HCT116 (cell line): ENCODE data around the gene STRBP. TPM values are rescaled to one million over a fixed set of nuclear protein-coding genes. Genes with fewer than 3 reads are reported as not detected.

Experiments
- ATAC-seq: fragments of 200-7000 bp; cut with Tn5 transposase; 2 replicates; pipeline ENCODE4 v1.9.1; 2020; ENCODE audit warnings: mild to moderate bottlenecking, moderate library complexity
- BruUV-seq: library from RNA; stranded (reverse); fragments of 400-500 nt; replicated peaks from 2 replicates; lab custom pipeline; 2021; lab: Mats Ljungman, UMichigan
- CTCF ChIA-PET: fragments of 300-600 bp; sonication (Branson Sonifier 250); formaldehyde crosslinking; loops from one replicate; lab custom pipeline; 2021; ENCODE audit warnings: antibody characterized with exemption; lab: Charles Lee
- POLR2A ChIA-PET: fragments of 300-600, 350-600 bp; sonication (Branson Sonifier 250); formaldehyde crosslinking; loops from one replicate; lab custom pipeline; 2021; ENCODE audit warnings: antibody characterized with exemption; lab: Charles Lee
- RAD21 ChIA-PET, 2 experiments: fragments of 300-600 bp; sonication (Branson Sonifier 250); formaldehyde crosslinking; loops; one replicate each; lab custom pipeline; 2023; ENCODE audit warnings: low total read pairs in 2 of 2; ENCODE audit not compliant: uncharacterized antibody in 2 of 2, unreplicated experiment in 2 of 2, low non-redundant PET in 1 of 2; lab: Charles Lee
- DNase-seq: peaks from one replicate; pipeline ENCODE4 v3.0.0-alpha.2; 2010; ENCODE audit warnings: low read depth, low spot score
- H2AFZ ChIP-seq: fragments of 200-600 bp; shearing (Covaris generic), sonication (generic); 2 replicates; pipeline ENCODE4 v1.6.1; 2017; ENCODE audit warnings: low read depth, mixed run types, mixed read lengths, antibody characterized with exemption, low read length; ENCODE audit not compliant: poor library complexity, severe bottlenecking
- H3K27ac ChIP-seq: 2 replicates; pipeline ENCODE4 v1.5.1; 2012; ENCODE audit warnings: low read depth, low read length
- H3K27me3 ChIP-seq: fragments of 200-600 bp; sonication (generic); 2 replicates; pipeline ENCODE4 v1.6.1; 2016; ENCODE audit warnings: mixed run types, low read length, mixed read lengths; ENCODE audit not compliant: insufficient read depth
- H3K36me3 ChIP-seq, 2 experiments: fragments of 200-500 bp in 1 of 2; fragments of 200-600 bp in 1 of 2; sonication (Bioruptor generic) in 1 of 2; sonication (generic) in 1 of 2; 2 replicates each; pipeline versions ENCODE4 v1.5.1 to v1.6.1; 2014 to 2016; ENCODE audit warnings: low read length in 2 of 2, inconsistent platforms in 1 of 2, mixed read lengths in 1 of 2, mixed run types in 1 of 2; ENCODE audit not compliant: insufficient read depth in 2 of 2, control insufficient read depth in 1 of 2
- H3K4me1 ChIP-seq, 2 experiments: fragments of 200-600 bp in 1 of 2; sonication (generic) in 1 of 2; 2 replicates each; pipeline versions ENCODE4 v1.5.1 to v1.6.1; 2012 to 2017; ENCODE audit warnings: low read length in 2 of 2, inconsistent platforms in 1 of 2, mild to moderate bottlenecking in 1 of 2, mixed read lengths in 1 of 2, mixed run types in 1 of 2, moderate library complexity in 1 of 2; ENCODE audit not compliant: insufficient read depth in 2 of 2, control insufficient read depth in 1 of 2
- H3K4me2 ChIP-seq: fragments of 200-600 bp; sonication (generic); 2 replicates; pipeline ENCODE4 v1.6.1; 2017; ENCODE audit warnings: mixed run types, low read length, mixed read lengths
- H3K4me3 ChIP-seq, 2 experiments: fragments of 200-600 bp in 1 of 2; sonication (generic) in 1 of 2; replicated peaks in 1 of 2; 2 replicates each; pipeline ENCODE4 v1.5.1; 2011 to 2016; ENCODE audit warnings: low read length in 2 of 2, control low read depth in 1 of 2, low read depth in 1 of 2, mild to moderate bottlenecking in 1 of 2, mixed read lengths in 1 of 2, mixed run types in 1 of 2
- H3K79me2 ChIP-seq: fragments of 200-600 bp; sonication (generic); 2 replicates; pipeline ENCODE4 v1.6.1; 2017; ENCODE audit warnings: mild to moderate bottlenecking, mixed run types, low read length, moderate library complexity, mixed read lengths; ENCODE audit not compliant: insufficient read depth
- H3K9ac ChIP-seq: fragments of 200-600 bp; sonication (generic); 2 replicates; pipeline ENCODE4 v1.6.1; 2016; ENCODE audit warnings: low read length, mixed read lengths
- H3K9me2 ChIP-seq: fragments of 200-600 bp; sonication (generic), shearing (Covaris generic); 2 replicates; pipeline ENCODE4 v1.6.1; 2017; ENCODE audit warnings: mixed run types, mild to moderate bottlenecking, moderate library complexity; ENCODE audit not compliant: insufficient read depth
- H3K9me3 ChIP-seq, 2 experiments: fragments of 200-500 bp in 1 of 2; fragments of 200-600 bp in 1 of 2; sonication (Bioruptor generic) in 1 of 2; sonication (generic) in 1 of 2; 2 replicates each; pipeline ENCODE4 v1.6.1; 2014 to 2017; ENCODE audit warnings: low read length in 2 of 2, mixed read lengths in 2 of 2, inconsistent platforms in 1 of 2, low read depth in 1 of 2, mild to moderate bottlenecking in 1 of 2, mixed run types in 1 of 2, moderate library complexity in 1 of 2; ENCODE audit not compliant: control insufficient read depth in 1 of 2, insufficient read depth in 1 of 2
- H4K20me1 ChIP-seq: fragments of 200-600 bp; sonication (generic), shearing (Covaris generic); 2 replicates; pipeline ENCODE4 v1.6.1; 2017; ENCODE audit warnings: mixed run types, mild to moderate bottlenecking, moderate library complexity; ENCODE audit not compliant: insufficient read depth
- CBX3 ChIP-seq: IDR thresholded peaks from 2 replicates; pipeline ENCODE4 v1.6.1; 2012; ENCODE audit warnings: low read depth
- ELF1 ChIP-seq: IDR thresholded peaks from 2 replicates; pipeline ENCODE4 v1.6.1; 2012; ENCODE audit warnings: low read depth, borderline replicate concordance
- FOSL1 ChIP-seq: IDR thresholded peaks from 2 replicates; pipeline ENCODE4 v1.6.1; 2012; ENCODE audit warnings: low read depth
- JUND ChIP-seq: IDR thresholded peaks from 2 replicates; pipeline ENCODE4 v1.6.1; 2012
- RAD21 ChIP-seq: IDR thresholded peaks from 2 replicates; pipeline ENCODE4 v1.6.1; 2012; ENCODE audit warnings: low read depth, mild to moderate bottlenecking
- SIN3A ChIP-seq: IDR thresholded peaks from 2 replicates; pipeline ENCODE4 v1.6.1; 2012; ENCODE audit warnings: low read depth
- TCF7L2 ChIP-seq: IDR thresholded peaks from 2 replicates; pipeline ENCODE4 v1.7.0; 2011; ENCODE audit warnings: borderline replicate concordance, inconsistent platforms; ENCODE audit not compliant: insufficient read depth, insufficient read length; ENCODE audit errors: extremely low read depth
- intact Hi-C: fragments of 100-400 bp; cut with micrococcal nuclease; formaldehyde crosslinking; loops from 2 replicates; pipeline ENCODE4 v1.10.0; 2022
- total RNA-seq: library from RNA; stranded (reverse); gene quantifications from one replicate; pipeline ENCODE4 v1.2.1, GENCODE V29; 2021; ENCODE audit not compliant: unreplicated experiment
- TF ChIP-seq, protein P1 (sequence below): IDR thresholded peaks from 2 replicates; pipeline ENCODE4 v1.6.1; 2011; ENCODE audit warnings: mild to moderate bottlenecking, low read length, moderate library complexity; ENCODE audit not compliant: insufficient replicate concordance; ENCODE audit errors: extremely low read depth
- TF ChIP-seq, protein P2 (sequence below), 3 experiments: fragments of 200-600 bp in 1 of 3; sonication (generic) in 1 of 3; IDR thresholded peaks in 2 of 3; conservative IDR thresholded peaks in 1 of 3; 2 replicates each; pipeline ENCODE4 v1.5.1; 2012 to 2017; ENCODE audit warnings: low read depth in 2 of 3, low read length in 2 of 3, antibody characterized with exemption in 1 of 3, borderline replicate concordance in 1 of 3, control low read depth in 1 of 3, mild to moderate bottlenecking in 1 of 3, mixed read lengths in 1 of 3, mixed run types in 1 of 3, moderate library complexity in 1 of 3; ENCODE audit not compliant: insufficient read depth in 1 of 3

The STRBP gene
- total RNA-seq, 1 experiment from 2014 or later = 30.4 TPM

DNA sequence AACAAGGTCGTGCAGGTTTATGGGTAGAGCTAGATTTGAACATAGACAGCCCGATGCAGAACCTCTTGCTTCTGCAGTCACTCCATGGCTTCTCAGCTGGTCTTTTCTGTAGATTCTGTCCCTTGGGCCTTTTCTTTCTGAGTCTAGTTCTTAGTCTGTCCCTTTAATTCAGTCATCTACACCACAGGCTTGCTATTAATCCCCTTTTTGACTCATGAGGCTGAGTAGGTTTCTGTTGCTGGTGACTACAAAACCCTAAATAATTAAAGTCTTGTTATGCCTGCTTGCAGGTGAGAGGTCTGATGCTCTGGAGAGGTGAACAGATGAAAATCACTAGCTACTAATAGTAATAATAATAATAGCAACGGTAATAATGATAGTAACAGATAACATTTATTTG lies 19.3 kb upstream of the STRBP start:
- POLR2A ChIA-PET = no interaction called here
- BruUV-seq = no TSS peak
- TF ChIP-seq CBX3 = no peak
- TF ChIP-seq FOSL1 = no peak
- no peak for TF ChIP-seq RAD21
- TF ChIP-seq, protein P1, sequence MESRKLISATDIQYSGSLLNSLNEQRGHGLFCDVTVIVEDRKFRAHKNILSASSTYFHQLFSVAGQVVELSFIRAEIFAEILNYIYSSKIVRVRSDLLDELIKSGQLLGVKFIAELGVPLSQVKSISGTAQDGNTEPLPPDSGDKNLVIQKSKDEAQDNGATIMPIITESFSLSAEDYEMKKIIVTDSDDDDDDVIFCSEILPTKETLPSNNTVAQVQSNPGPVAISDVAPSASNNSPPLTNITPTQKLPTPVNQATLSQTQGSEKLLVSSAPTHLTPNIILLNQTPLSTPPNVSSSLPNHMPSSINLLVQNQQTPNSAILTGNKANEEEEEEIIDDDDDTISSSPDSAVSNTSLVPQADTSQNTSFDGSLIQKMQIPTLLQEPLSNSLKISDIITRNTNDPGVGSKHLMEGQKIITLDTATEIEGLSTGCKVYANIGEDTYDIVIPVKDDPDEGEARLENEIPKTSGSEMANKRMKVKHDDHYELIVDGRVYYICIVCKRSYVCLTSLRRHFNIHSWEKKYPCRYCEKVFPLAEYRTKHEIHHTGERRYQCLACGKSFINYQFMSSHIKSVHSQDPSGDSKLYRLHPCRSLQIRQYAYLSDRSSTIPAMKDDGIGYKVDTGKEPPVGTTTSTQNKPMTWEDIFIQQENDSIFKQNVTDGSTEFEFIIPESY = no peak
- TF ChIP-seq TCF7L2 = no peak
- TF ChIP-seq ELF1 = no peak
- TF ChIP-seq JUND = no peak
- no peak for TF ChIP-seq SIN3A
- TF ChIP-seq, protein P2, sequence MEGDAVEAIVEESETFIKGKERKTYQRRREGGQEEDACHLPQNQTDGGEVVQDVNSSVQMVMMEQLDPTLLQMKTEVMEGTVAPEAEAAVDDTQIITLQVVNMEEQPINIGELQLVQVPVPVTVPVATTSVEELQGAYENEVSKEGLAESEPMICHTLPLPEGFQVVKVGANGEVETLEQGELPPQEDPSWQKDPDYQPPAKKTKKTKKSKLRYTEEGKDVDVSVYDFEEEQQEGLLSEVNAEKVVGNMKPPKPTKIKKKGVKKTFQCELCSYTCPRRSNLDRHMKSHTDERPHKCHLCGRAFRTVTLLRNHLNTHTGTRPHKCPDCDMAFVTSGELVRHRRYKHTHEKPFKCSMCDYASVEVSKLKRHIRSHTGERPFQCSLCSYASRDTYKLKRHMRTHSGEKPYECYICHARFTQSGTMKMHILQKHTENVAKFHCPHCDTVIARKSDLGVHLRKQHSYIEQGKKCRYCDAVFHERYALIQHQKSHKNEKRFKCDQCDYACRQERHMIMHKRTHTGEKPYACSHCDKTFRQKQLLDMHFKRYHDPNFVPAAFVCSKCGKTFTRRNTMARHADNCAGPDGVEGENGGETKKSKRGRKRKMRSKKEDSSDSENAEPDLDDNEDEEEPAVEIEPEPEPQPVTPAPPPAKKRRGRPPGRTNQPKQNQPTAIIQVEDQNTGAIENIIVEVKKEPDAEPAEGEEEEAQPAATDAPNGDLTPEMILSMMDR (IDR thresholded peaks at IDR 0.05 in 2 of 3, conservative IDR thresholded peaks at IDR 0.05 in 1 of 3; ENCODE audit: borderline replicate concordance in 1 of 3, insufficient read depth in 1 of 3, low read depth in 2 of 3, low read length in 2 of 3) = no peak
- Histone ChIP-seq H3K4me1 (peaks cover 6 to 8% of the 10 kb centered on the region in 2 experiments; a peak in 3 of 4 replicates), H3K9me3 (no peaks in the 10 kb centered on the region), H3K9ac (no peak overlapping the region), H3K79me2 (no peaks in the 10 kb centered on the region), H3K9me2 (no peaks in the 10 kb centered on the region), H4K20me1 (no peaks in the 10 kb centered on the region), H3K27me3 (no peaks in the 10 kb centered on the region; the same call in 1 of the 2 replicates), H3K4me3 (no peak overlapping the region), H3K27ac (no peak overlapping the region), H3K36me3 (no peaks in the 10 kb centered on the region), H3K4me2 (no peak overlapping the region), H2AFZ (no peak overlapping the region)
- CTCF ChIA-PET = no interaction called here
- intact Hi-C loops = no loop called here
- RAD21 ChIA-PET = no interaction called here
- ATAC-seq (no peak), DNase-seq (no peak)
